Lower lobe of right lung (tissue), 2 donors: Measurements from ENCODE around the gene ZNF268. TPM values are rescaled to one million over a fixed set of nuclear protein-coding genes. Genes with fewer than 3 reads are reported as not detected.
"Not testable (repeated sequence)": the region's sequence is repeated elsewhere in the genome, so short reads cannot be mapped to it uniquely, and the experiment has no call there.

ENCODE experiments used
- ATAC-seq, 2 donors: fragments of 200-7000 bp; cut with Tn5 transposase; one replicate each; pipeline ENCODE4 v1.9.1; 2020 to 2022; ENCODE audit warnings: mild to moderate bottlenecking in 2 of 2, moderate library complexity in 2 of 2
- DNase-seq: peaks from one replicate; pipeline ENCODE4 v3.0.0-alpha.2; 2020
- H3K27ac ChIP-seq: fragments of 200-600 bp; one replicate; pipeline ENCODE4 v1.8.0; 2022
- H3K27me3 ChIP-seq: fragments of 200-600 bp; one replicate; pipeline ENCODE4 v1.8.0; 2022; ENCODE audit warnings: low read depth
- H3K36me3 ChIP-seq: fragments of 200-600 bp; one replicate; pipeline ENCODE4 v1.8.0; 2022; ENCODE audit warnings: mild to moderate bottlenecking
- H3K4me1 ChIP-seq: fragments of 200-600 bp; one replicate; pipeline ENCODE4 v1.8.0; 2022
- H3K4me3 ChIP-seq: fragments of 200-600 bp; one replicate; pipeline ENCODE4 v1.8.0; 2022; ENCODE audit warnings: mild to moderate bottlenecking
- H3K9me3 ChIP-seq: fragments of 200-600 bp; one replicate; pipeline ENCODE4 v1.8.0; 2022
- intact Hi-C: fragments of 100-400 bp; cut with DNase I; formaldehyde crosslinking; loops from one replicate; pipeline ENCODE4 v1.11.0; 2022
- total RNA-seq: library from RNA; stranded (reverse); fragmentation: NEBNext Ultra II Directional; extraction: Animal tissue kit (Norgen Biotek cat#: 25700); gene quantifications from one replicate; pipeline ENCODE4 v1.2.1, GENCODE V29; 2021
- TF ChIP-seq, protein P1 (sequence below): fragments of 200-600 bp; IDR thresholded peaks from one replicate; pipeline ENCODE4 v1.8.0; 2022; ENCODE audit warnings: antibody characterized with exemption, mild to moderate bottlenecking
- donor health status: DM: no; HTN: yes; CAD: no; lungs with severe emphysema.

ZNF268 gene
- total RNA-seq, 1 donor from 2014 or later: 23.3 TPM

- Histone ChIP-seq H3K9me3 (peaks cover 4% of the 10 kb centered on the region), H3K27ac (no peak overlapping the region), H3K36me3 (no peaks in the 10 kb centered on the region), H3K4me1 (no peaks in the 10 kb centered on the region), H3K27me3 (peaks cover 6% of the 10 kb centered on the region), H3K4me3 (no peak overlapping the region)
- TF ChIP-seq, protein P1, sequence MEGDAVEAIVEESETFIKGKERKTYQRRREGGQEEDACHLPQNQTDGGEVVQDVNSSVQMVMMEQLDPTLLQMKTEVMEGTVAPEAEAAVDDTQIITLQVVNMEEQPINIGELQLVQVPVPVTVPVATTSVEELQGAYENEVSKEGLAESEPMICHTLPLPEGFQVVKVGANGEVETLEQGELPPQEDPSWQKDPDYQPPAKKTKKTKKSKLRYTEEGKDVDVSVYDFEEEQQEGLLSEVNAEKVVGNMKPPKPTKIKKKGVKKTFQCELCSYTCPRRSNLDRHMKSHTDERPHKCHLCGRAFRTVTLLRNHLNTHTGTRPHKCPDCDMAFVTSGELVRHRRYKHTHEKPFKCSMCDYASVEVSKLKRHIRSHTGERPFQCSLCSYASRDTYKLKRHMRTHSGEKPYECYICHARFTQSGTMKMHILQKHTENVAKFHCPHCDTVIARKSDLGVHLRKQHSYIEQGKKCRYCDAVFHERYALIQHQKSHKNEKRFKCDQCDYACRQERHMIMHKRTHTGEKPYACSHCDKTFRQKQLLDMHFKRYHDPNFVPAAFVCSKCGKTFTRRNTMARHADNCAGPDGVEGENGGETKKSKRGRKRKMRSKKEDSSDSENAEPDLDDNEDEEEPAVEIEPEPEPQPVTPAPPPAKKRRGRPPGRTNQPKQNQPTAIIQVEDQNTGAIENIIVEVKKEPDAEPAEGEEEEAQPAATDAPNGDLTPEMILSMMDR: no peak
- intact Hi-C loops: no loop called here
- DNase-seq (no peak), ATAC-seq (no peak)
Measured at GRCh38 chr12:133234971-133235370, 53.7 kb downstream of the ZNF268 start.

- TF ChIP-seq, protein P1: no peak
- DNase-seq (no peak), ATAC-seq (no peak)
- Histone ChIP-seq H3K27me3 (peaks cover 6% of the 10 kb centered on the region), H3K4me3 (no peak within 1 kb of the TSS), H3K36me3 (no peaks in the 10 kb centered on the region), H3K27ac (no peak within 1 kb of the TSS), H3K9me3 (peaks cover 4% of the 10 kb centered on the region), H3K4me1 (no peaks in the 10 kb centered on the region)
- intact Hi-C loops: no loop called here
Measured at GRCh38 chr12:133235401-133236112, 54.3 kb downstream of the ZNF268 start, which contains the start of gene ANHX. Gene ANHX (minus strand): TSS chr12:133235877. CDS start chr12:133234356, 1,521 bp downstream.

- Histone ChIP-seq H3K9me3 (peaks cover 4% of the 10 kb centered on the region), H3K27me3 (peaks cover 6% of the 10 kb centered on the region), H3K27ac (no peak overlapping the region), H3K4me1 (no peaks in the 10 kb centered on the region), H3K4me3 (no peak overlapping the region), H3K36me3 (no peaks in the 10 kb centered on the region)
- no peak for DNase-seq
- ATAC-seq: no peak
- intact Hi-C loops: no loop called here
- TF ChIP-seq, protein P1: no peak
Measured at GRCh38 chr12:133236144-133236543, 54.8 kb downstream of the ZNF268 start.

- no peak overlapping the region for H3K27ac ChIP-seq
- no peak overlapping the region for H3K4me3 ChIP-seq
- TF ChIP-seq, protein P1: no peak
- H3K36me3 ChIP-seq: no peaks in the 10 kb centered on the region
- H3K27me3 ChIP-seq: peaks cover 6% of the 10 kb centered on the region
- no peaks in the 10 kb centered on the region for H3K4me1 ChIP-seq
- intact Hi-C loops: no loop called here
- H3K9me3 ChIP-seq: peaks cover 4% of the 10 kb centered on the region
- no peak for ATAC-seq
- no peak for DNase-seq
Measured at GRCh38 chr12:133236556-133236955, 55.3 kb downstream of the ZNF268 start.

DNA sequence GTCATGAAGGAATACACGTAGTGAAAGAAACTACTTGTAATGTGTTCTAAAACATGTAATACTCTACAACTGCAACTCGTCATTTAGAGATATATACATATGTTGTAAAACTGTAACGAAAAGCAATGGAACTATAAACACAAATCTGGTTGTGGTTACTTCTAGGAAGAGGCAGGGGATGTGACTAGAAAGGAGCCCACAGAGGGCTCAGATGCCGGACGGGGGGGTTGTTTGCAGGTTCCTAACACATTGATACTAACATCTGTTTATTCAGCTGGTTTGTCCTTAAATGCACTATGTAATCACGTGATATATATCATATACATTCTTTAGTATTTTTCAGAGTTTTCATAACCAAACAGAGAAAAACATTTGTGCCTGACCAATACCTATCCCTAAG, 70.4 kb downstream of the ZNF268 start:
- no peaks in the 10 kb centered on the region for H3K36me3 ChIP-seq
- DNase-seq (no peak), ATAC-seq (no peak)
- H3K27ac ChIP-seq: no peak overlapping the region
- no peak overlapping the region for H3K4me3 ChIP-seq
- TF ChIP-seq, protein P1: no peak
- no peaks in the 10 kb centered on the region for H3K9me3 ChIP-seq
- intact Hi-C loops: no loop called here
- no peaks in the 10 kb centered on the region for H3K4me1 ChIP-seq
- H3K27me3 ChIP-seq: no peaks in the 10 kb centered on the region

DNA sequence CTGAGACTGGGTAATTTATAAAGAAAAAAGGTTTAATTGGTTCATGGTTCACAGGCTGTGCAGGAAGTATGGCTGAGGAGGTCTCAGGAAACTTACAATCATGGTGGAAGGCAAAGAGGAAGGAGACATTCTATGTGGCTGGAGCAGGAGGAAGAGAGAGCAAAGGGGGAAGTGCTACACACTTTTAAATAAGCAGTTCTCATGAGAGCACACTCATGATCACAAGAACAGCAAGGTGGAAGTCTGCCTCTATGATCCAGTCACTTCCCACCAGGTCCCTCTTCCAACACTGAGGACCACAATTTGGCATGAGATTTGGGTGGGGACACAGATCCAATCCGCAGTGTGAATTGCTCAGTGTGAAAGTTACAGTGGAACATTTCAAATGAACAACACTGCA, 74.5 kb downstream of the ZNF268 start:
- H3K36me3 ChIP-seq, H3K27ac ChIP-seq, H3K4me1 ChIP-seq, DNase-seq, ATAC-seq, H3K4me3 ChIP-seq, H3K9me3 ChIP-seq, H3K27me3 ChIP-seq, intact Hi-C loops: not testable (repeated sequence)
